ENCODE data around the gene PAFAH2.

Gene PAFAH2

DNA sequence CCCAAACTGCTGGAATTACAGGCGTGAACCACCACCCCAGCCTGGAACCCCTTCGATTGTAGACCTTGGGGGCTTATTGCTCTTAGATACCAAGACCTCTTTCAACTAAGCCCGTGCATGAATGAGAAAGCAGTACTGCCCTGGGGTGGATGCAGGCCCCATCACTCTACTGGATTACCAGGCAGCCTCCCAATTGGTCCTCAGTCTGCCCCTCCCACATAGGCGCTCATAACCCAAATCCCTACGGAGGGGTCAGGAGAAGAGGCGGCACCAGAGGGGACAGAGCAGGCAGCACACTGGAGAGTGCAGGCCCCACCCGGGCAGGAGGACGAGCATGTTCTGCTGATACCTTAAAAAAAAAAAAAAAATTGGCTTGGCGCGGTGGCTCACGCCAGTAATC, 79.2 kb downstream of the PAFAH2 start (continued):
- TF ChIP-seq, protein P1, sequence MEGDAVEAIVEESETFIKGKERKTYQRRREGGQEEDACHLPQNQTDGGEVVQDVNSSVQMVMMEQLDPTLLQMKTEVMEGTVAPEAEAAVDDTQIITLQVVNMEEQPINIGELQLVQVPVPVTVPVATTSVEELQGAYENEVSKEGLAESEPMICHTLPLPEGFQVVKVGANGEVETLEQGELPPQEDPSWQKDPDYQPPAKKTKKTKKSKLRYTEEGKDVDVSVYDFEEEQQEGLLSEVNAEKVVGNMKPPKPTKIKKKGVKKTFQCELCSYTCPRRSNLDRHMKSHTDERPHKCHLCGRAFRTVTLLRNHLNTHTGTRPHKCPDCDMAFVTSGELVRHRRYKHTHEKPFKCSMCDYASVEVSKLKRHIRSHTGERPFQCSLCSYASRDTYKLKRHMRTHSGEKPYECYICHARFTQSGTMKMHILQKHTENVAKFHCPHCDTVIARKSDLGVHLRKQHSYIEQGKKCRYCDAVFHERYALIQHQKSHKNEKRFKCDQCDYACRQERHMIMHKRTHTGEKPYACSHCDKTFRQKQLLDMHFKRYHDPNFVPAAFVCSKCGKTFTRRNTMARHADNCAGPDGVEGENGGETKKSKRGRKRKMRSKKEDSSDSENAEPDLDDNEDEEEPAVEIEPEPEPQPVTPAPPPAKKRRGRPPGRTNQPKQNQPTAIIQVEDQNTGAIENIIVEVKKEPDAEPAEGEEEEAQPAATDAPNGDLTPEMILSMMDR (tag by site-specific recombination; IDR thresholded peaks at IDR 0.05), result no peak
- no peak for TF ChIP-seq ZNF626 (tag by site-specific recombination; IDR thresholded peaks at IDR 0.05)
- no peak for TF ChIP-seq ZNF558 (tag by site-specific recombination; IDR thresholded peaks at IDR 0.05)
- no peak for TF ChIP-seq ZNF138 (tag by site-specific recombination; IDR thresholded peaks at IDR 0.05; ENCODE audit: borderline replicate concordance)
- TF ChIP-seq ZNF610 (tag by site-specific recombination; IDR thresholded peaks at IDR 0.05; ENCODE audit: borderline replicate concordance), result no peak
- TF ChIP-seq, protein P2, sequence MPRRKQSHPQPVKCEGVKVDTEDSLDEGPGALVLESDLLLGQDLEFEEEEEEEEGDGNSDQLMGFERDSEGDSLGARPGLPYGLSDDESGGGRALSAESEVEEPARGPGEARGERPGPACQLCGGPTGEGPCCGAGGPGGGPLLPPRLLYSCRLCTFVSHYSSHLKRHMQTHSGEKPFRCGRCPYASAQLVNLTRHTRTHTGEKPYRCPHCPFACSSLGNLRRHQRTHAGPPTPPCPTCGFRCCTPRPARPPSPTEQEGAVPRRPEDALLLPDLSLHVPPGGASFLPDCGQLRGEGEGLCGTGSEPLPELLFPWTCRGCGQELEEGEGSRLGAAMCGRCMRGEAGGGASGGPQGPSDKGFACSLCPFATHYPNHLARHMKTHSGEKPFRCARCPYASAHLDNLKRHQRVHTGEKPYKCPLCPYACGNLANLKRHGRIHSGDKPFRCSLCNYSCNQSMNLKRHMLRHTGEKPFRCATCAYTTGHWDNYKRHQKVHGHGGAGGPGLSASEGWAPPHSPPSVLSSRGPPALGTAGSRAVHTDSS (tag by site-specific recombination; IDR thresholded peaks at IDR 0.05), result no peak
- no peak for TF ChIP-seq ZNF473 (tag by site-specific recombination; IDR thresholded peaks at IDR 0.05)
- TF ChIP-seq GLIS2 (tag by site-specific recombination; IDR thresholded peaks at IDR 0.05), result no peak
- no peak for TF ChIP-seq ZNF501 (tag by site-specific recombination; IDR thresholded peaks at IDR 0.05)
- TF ChIP-seq ZSCAN30 (tag by site-specific recombination; IDR thresholded peaks at IDR 0.05), result no peak

- POLR2A ChIA-PET, result no interaction called here
- H3K36me3 ChIP-seq (ENCODE audit: control insufficient read depth in 2 of 2, insufficient read depth in 1 of 2, low read length in 2 of 2), result no peaks in the 10 kb centered on the region
- no peaks in the 10 kb centered on the region for H3K9me3 ChIP-seq (ENCODE audit: control insufficient read depth, insufficient read depth, low read depth, low read length)
- peaks cover 4% of the 10 kb centered on the region; the same call in 1 of the 2 replicates for H3K4me1 ChIP-seq (ENCODE audit: control insufficient read depth, insufficient read depth, low read length)
- no peak overlapping the region for H3K27ac ChIP-seq (ENCODE audit: extremely low read depth, low read depth, low read length)
- CTCF ChIA-PET, result no interaction called here
- TF ChIP-seq ZFHX2 (tag by site-specific recombination; conservative IDR thresholded peaks at IDR 0.05) (0 out of 2 replicates have a peak, but pooled peaks have one; percentile 41), ZNF473 (tag by site-specific recombination; IDR thresholded peaks at IDR 0.05) (no peak), WT1 (tag by site-specific recombination; IDR thresholded peaks at IDR 0.05) (no peak), EGR2 (tag by site-specific recombination; IDR thresholded peaks at IDR 0.05; ENCODE audit: low read depth) (peak; percentile 71), ZNF664 (tag by site-specific recombination; IDR thresholded peaks at IDR 0.05) (no peak), ZNF596 (tag by site-specific recombination; IDR thresholded peaks at IDR 0.05) (no peak)
- no peak overlapping the region for H3K4me3 ChIP-seq (ENCODE audit: low read depth, low read length)
Observed at GRCh38 chr1:25917996-25918395, 79.9 kb downstream of the PAFAH2 start.

DNA sequence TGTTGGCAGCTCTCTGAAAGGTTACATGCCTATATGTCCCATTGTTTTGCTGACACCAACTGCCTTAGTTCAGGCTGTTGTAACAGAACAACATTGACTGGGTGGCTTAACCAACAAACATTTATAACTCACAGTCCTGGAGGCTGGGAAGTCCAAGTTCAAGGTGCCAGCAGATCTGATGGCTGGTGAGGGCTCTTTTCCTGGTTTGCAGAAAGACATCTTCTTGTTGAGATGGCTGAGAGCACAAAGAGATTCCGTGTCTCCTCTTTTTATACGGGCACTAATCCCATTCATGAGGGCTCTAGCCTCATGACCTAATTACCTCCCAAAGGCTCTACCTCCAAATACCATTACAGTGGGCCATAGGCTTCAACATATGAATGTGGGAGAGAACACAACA, 81.4 kb downstream of the PAFAH2 start:
- ChIA-PET CTCF (no interaction called here), POLR2A (no interaction called here)
- H3K9me3 ChIP-seq (ENCODE audit: control insufficient read depth, insufficient read depth, low read depth, low read length), result no peaks in the 10 kb centered on the region
- H3K36me3 ChIP-seq (ENCODE audit: control insufficient read depth in 2 of 2, insufficient read depth in 1 of 2, low read length in 2 of 2), result no peaks in the 10 kb centered on the region
- TF ChIP-seq ZNF223 (tag by site-specific recombination; IDR thresholded peaks at IDR 0.05) (no peak), ZNF362 (tag by site-specific recombination; IDR thresholded peaks at IDR 0.05) (no peak), ZNF777 (tag by site-specific recombination; IDR thresholded peaks at IDR 0.05; ENCODE audit: borderline replicate concordance) (no peak), ZNF2 (tag by site-specific recombination; IDR thresholded peaks at IDR 0.05) (no peak), ZNF292 (tag by site-specific recombination; IDR thresholded peaks at IDR 0.05; ENCODE audit: borderline replicate concordance, low read depth) (no peak), YY2 (tag by site-specific recombination; IDR thresholded peaks at IDR 0.05) (no peak), ZNF843 (tag by site-specific recombination; IDR thresholded peaks at IDR 0.05) (no peak), ZNF350 (tag by site-specific recombination; IDR thresholded peaks at IDR 0.05) (no peak), ZSCAN23 (tag by site-specific recombination; IDR thresholded peaks at IDR 0.05) (no peak), ZNF664 (tag by site-specific recombination; IDR thresholded peaks at IDR 0.05) (no peak), ZNF701 (tag by site-specific recombination; IDR thresholded peaks at IDR 0.05) (no peak), ZNF558 (tag by site-specific recombination; IDR thresholded peaks at IDR 0.05) (no peak), MEIS1 (CRISPR knock-in tag; IDR thresholded peaks at IDR 0.05; ENCODE audit: borderline replicate concordance) (no peak), ZNF596 (tag by site-specific recombination; IDR thresholded peaks at IDR 0.05) (no peak), YY1 (tag by site-specific recombination; IDR thresholded peaks at IDR 0.05) (no peak)
- TF ChIP-seq, protein P3, sequence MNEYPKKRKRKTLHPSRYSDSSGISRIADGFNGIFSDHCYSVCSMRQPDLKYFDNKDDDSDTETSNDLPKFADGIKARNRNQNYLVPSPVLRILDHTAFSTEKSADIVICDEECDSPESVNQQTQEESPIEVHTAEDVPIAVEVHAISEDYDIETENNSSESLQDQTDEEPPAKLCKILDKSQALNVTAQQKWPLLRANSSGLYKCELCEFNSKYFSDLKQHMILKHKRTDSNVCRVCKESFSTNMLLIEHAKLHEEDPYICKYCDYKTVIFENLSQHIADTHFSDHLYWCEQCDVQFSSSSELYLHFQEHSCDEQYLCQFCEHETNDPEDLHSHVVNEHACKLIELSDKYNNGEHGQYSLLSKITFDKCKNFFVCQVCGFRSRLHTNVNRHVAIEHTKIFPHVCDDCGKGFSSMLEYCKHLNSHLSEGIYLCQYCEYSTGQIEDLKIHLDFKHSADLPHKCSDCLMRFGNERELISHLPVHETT (tag by site-specific recombination; IDR thresholded peaks at IDR 0.05), result no peak
- H3K4me1 ChIP-seq (ENCODE audit: control insufficient read depth, insufficient read depth, low read length), result no peaks in the 10 kb centered on the region
- no peak overlapping the region for H3K4me3 ChIP-seq (ENCODE audit: low read depth, low read length)
- H3K27ac ChIP-seq (ENCODE audit: extremely low read depth, low read depth, low read length), result no peak overlapping the region
